HL-60 (cell line): ENCODE results near the gene LUZP4.
"Not testable (repeated sequence)": the region's sequence is repeated elsewhere in the genome, so short reads cannot be mapped to it uniquely, and the experiment has no call there.

Source experiments
- DNase-seq, 2 experiments: peaks; one replicate each; pipeline ENCODE4 v3.0.0-alpha.2; 2010 to 2020; ENCODE audit warnings: low read depth in 1 of 2, low spot score in 1 of 2
- H3K27ac ChIP-seq: fragments of 250-450 bp; sonication (Bioruptor Pico); replicated peaks from 2 replicates; pipeline ENCODE4 v1.5.1; 2020; ENCODE audit warnings: mild to moderate bottlenecking, moderate library complexity
- H3K27me3 ChIP-seq: fragments of 250-450 bp; sonication (Bioruptor Pico); 2 replicates; pipeline ENCODE4 v1.5.1; 2021; ENCODE audit warnings: mild to moderate bottlenecking, moderate library complexity; ENCODE audit not compliant: insufficient read depth, poor library complexity, severe bottlenecking
- H3K4me3 ChIP-seq: replicated peaks from 2 replicates; pipeline ENCODE4 v1.5.1; 2011; ENCODE audit warnings: mild to moderate bottlenecking, control low read depth, low read length; ENCODE audit not compliant: insufficient read depth
- GABPA ChIP-seq: IDR thresholded peaks from 2 replicates; pipeline ENCODE4 v1.6.1; 2012; ENCODE audit warnings: low read depth
- POLR2AphosphoS5 ChIP-seq: IDR thresholded peaks from 2 replicates; pipeline ENCODE4 v1.6.1; 2012; ENCODE audit warnings: low read depth
- SPI1 ChIP-seq: IDR thresholded peaks from 2 replicates; pipeline ENCODE4 v1.6.1; 2012; ENCODE audit warnings: low read depth, mild to moderate bottlenecking, borderline replicate concordance
- TF ChIP-seq, protein P1 (sequence below): IDR thresholded peaks from 2 replicates; pipeline ENCODE4 v1.6.1; 2012; ENCODE audit warnings: low read depth; ENCODE audit not compliant: insufficient replicate concordance
- TF ChIP-seq, protein P2 (sequence below): IDR thresholded peaks from one replicate; pipeline ENCODE4 v1.5.1; 2011; ENCODE audit warnings: low read length, control low read depth, inconsistent platforms; ENCODE audit not compliant: insufficient read depth

The LUZP4 gene

DNA sequence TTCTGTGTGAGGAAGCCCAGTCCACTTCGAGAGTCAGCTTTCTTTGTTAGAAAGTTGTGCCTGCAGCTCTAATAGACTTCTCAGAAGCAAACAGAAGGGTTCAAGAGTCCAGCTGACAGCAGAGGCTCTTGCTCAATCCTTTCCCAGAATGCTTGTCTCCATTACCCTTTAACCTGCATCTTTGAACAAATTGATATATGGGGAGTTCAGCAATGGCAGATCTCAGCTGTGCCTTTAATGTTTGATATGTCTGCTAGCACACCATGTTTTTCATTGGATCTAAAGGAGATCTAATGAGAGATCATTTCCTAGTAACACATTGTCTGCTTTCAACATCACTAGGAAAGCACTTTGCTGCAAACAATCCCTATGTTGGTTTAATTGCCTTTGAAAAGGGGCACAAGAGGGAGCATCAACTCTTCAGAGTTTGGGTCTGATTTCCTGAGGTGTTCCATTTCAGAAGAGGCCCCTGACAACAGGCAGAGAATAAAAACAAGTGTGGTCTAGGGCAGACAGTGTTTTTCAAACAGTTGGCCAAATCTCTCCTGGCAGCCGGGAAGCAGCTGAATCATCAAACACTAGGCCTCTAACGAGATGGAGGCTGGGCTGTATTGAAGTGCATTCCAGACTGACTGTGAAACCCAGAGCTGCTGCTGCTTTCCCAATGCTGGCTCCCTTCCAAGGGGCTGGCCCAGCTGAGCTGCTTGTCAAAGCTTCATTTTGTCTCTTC is 55.5 kb downstream of the LUZP4 start:
- H3K27ac ChIP-seq: no peak overlapping the region
- TF ChIP-seq POLR2AphosphoS5 (no peak), SPI1 (no peak), GABPA (no peak)
- TF ChIP-seq, protein P1, sequence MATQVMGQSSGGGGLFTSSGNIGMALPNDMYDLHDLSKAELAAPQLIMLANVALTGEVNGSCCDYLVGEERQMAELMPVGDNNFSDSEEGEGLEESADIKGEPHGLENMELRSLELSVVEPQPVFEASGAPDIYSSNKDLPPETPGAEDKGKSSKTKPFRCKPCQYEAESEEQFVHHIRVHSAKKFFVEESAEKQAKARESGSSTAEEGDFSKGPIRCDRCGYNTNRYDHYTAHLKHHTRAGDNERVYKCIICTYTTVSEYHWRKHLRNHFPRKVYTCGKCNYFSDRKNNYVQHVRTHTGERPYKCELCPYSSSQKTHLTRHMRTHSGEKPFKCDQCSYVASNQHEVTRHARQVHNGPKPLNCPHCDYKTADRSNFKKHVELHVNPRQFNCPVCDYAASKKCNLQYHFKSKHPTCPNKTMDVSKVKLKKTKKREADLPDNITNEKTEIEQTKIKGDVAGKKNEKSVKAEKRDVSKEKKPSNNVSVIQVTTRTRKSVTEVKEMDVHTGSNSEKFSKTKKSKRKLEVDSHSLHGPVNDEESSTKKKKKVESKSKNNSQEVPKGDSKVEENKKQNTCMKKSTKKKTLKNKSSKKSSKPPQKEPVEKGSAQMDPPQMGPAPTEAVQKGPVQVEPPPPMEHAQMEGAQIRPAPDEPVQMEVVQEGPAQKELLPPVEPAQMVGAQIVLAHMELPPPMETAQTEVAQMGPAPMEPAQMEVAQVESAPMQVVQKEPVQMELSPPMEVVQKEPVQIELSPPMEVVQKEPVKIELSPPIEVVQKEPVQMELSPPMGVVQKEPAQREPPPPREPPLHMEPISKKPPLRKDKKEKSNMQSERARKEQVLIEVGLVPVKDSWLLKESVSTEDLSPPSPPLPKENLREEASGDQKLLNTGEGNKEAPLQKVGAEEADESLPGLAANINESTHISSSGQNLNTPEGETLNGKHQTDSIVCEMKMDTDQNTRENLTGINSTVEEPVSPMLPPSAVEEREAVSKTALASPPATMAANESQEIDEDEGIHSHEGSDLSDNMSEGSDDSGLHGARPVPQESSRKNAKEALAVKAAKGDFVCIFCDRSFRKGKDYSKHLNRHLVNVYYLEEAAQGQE: no peak
- no peak for DNase-seq
- H3K4me3 ChIP-seq: no peak overlapping the region
- no peaks in the 10 kb centered on the region for H3K27me3 ChIP-seq

DNA sequence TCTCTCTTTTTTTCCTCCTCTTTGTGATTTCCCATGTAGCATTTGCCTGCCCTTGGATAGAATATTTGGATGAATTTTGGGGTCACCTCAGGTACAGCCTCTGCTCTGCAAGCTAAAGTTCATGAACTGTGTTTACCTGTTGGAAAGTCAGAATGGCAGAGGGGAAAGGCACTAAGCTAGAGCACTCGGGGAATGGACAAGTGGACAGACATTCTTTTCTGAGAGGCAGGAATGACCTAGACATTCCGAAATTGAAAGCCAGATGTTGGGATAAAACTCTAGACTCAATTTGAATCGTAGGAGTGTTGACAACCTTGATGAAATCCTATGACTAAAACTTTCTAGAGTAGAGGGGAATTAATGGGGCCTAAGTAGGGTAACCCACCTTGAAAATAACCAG is 56.1 kb downstream of the LUZP4 start:
- H3K27ac ChIP-seq: no peak overlapping the region

DNA sequence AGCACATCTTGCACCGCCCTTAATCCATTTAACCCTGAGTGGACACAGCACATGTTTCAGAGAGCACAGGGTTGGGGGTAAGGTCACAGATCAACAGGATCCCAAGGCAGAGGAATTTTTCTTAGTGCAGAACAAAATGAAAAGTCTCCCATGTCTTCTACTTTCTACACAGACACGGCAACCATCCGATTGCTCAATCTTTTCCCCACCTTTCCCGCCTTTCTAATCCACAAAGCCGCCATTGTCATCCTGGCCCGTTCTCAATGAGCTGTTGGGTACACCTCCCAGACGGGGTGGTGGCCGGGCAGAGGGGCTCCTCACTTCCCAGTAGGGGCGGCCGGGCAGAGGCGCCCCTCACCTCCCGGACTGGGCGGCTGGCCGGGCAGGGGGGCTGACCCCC is 57.2 kb downstream of the LUZP4 start:
- DNase-seq, H3K4me3 ChIP-seq, H3K27ac ChIP-seq, H3K27me3 ChIP-seq: not testable (repeated sequence)

More for the DNA sequence above, 56.1 kb downstream of the LUZP4 start:
- DNase-seq: no peak
- TF ChIP-seq SPI1: no peak
- TF ChIP-seq, protein P1: no peak
- TF ChIP-seq, protein P2, sequence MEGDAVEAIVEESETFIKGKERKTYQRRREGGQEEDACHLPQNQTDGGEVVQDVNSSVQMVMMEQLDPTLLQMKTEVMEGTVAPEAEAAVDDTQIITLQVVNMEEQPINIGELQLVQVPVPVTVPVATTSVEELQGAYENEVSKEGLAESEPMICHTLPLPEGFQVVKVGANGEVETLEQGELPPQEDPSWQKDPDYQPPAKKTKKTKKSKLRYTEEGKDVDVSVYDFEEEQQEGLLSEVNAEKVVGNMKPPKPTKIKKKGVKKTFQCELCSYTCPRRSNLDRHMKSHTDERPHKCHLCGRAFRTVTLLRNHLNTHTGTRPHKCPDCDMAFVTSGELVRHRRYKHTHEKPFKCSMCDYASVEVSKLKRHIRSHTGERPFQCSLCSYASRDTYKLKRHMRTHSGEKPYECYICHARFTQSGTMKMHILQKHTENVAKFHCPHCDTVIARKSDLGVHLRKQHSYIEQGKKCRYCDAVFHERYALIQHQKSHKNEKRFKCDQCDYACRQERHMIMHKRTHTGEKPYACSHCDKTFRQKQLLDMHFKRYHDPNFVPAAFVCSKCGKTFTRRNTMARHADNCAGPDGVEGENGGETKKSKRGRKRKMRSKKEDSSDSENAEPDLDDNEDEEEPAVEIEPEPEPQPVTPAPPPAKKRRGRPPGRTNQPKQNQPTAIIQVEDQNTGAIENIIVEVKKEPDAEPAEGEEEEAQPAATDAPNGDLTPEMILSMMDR: no peak
- no peak for TF ChIP-seq POLR2AphosphoS5
- TF ChIP-seq GABPA: no peak
- H3K27me3 ChIP-seq: no peaks in the 10 kb centered on the region
- no peak overlapping the region for H3K4me3 ChIP-seq

DNA sequence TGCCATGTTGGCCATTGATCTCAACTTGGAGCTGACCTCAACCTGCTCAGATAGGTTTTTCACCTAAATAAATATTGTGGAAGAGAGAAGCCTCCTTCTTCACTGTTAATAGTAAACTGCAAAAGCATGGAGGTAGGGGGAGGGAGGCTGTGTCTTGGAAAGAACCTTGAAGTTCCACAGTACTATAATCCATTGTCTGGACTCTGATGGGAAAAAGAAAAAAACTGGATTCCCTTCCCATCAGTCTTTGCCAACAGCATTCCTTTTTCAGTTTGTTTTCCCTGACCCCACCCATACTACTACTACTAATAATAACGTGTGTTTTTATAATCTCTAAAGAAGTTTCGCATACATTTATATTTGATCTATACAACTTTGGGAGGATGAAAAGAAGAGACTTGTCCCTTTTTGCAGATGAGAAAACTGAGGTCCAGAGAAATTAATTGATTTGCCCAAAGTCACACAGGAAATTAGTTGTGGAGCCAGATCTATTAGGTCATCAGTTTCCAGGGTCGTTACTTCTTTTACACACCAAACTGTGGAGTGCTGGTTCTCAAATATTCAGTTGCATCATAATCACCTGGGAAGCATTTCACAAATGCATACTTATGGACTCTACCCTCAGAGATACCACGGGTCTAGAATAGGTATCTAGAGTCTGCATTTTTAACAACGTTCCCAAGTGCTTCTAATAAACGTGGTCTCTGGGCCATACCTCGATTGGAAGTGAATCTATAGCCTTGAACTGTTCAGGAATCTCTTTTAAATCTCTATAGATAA is 59.1 kb downstream of the LUZP4 start:
- no peak for DNase-seq
- H3K27ac ChIP-seq: no peak overlapping the region
- no peak overlapping the region for H3K4me3 ChIP-seq
- no peak for TF ChIP-seq SPI1
- TF ChIP-seq GABPA: no peak
- TF ChIP-seq POLR2AphosphoS5: no peak
- TF ChIP-seq, protein P2: no peak
- no peaks in the 10 kb centered on the region for H3K27me3 ChIP-seq
